DND-41 (cell line): ENCODE measurements around the gene KERA.

Source experiments
- ATAC-seq: fragments of 200-7000 bp; cut with Tn5 transposase; 3 replicates; pipeline ENCODE4 v1.9.1; 2021; ENCODE audit warnings: low read depth; ENCODE audit not compliant: insufficient read depth
- DNase-seq: peaks from one replicate; pipeline ENCODE4 v3.0.0-alpha.2; 2020
- H2AFZ ChIP-seq: 2 replicates; pipeline ENCODE4 v1.6.0; 2012; ENCODE audit warnings: low read depth, low read length
- H3K27ac ChIP-seq: 2 replicates; pipeline ENCODE4 v1.5.1; 2012; ENCODE audit warnings: low read length, inconsistent platforms
- H3K27me3 ChIP-seq: fragments of 200-600 bp; sonication (generic); 2 replicates; pipeline ENCODE4 v1.6.0; 2012; ENCODE audit warnings: low read length, mild to moderate bottlenecking, inconsistent platforms; ENCODE audit not compliant: insufficient read depth, poor library complexity
- H3K36me3 ChIP-seq: 2 replicates; pipeline ENCODE4 v1.5.1; 2012; ENCODE audit warnings: low read length, inconsistent platforms; ENCODE audit not compliant: insufficient read depth
- H3K4me1 ChIP-seq: 2 replicates; pipeline ENCODE4 v1.5.1; 2012; ENCODE audit warnings: mild to moderate bottlenecking, low read length; ENCODE audit not compliant: insufficient read depth
- H3K4me2 ChIP-seq: 2 replicates; pipeline ENCODE4 v1.6.0; 2012; ENCODE audit warnings: mild to moderate bottlenecking, moderate library complexity, low read length, inconsistent platforms; ENCODE audit not compliant: insufficient read depth
- H3K4me3 ChIP-seq, 2 experiments: fragments of 200-600 bp in 1 of 2; shearing (Covaris generic) in 1 of 2; 2 replicates each; pipeline ENCODE4 v1.5.1; 2012 to 2016; ENCODE audit warnings: inconsistent platforms in 2 of 2, low read length in 2 of 2, mild to moderate bottlenecking in 2 of 2, low read depth in 1 of 2, moderate library complexity in 1 of 2
- H3K79me2 ChIP-seq: 2 replicates; pipeline ENCODE4 v1.6.0; 2012; ENCODE audit warnings: low read length, inconsistent platforms; ENCODE audit not compliant: insufficient read depth
- H3K9ac ChIP-seq: 2 replicates; pipeline ENCODE4 v1.6.0; 2012; ENCODE audit warnings: low read depth, mild to moderate bottlenecking, inconsistent platforms, low read length, moderate library complexity
- H3K9me3 ChIP-seq: 2 replicates; pipeline ENCODE4 v1.5.1; 2012; ENCODE audit warnings: low read length, moderate library complexity, mild to moderate bottlenecking, inconsistent platforms; ENCODE audit not compliant: insufficient read depth, severe bottlenecking
- H4K20me1 ChIP-seq: 2 replicates; pipeline ENCODE4 v1.6.0; 2012; ENCODE audit warnings: low read length; ENCODE audit not compliant: insufficient read depth
- CTCF ChIP-seq: IDR thresholded peaks from 2 replicates; pipeline ENCODE4 v1.5.1; 2012; ENCODE audit warnings: borderline replicate concordance, low read length, moderate library complexity, mild to moderate bottlenecking; ENCODE audit not compliant: poor library complexity, severe bottlenecking; ENCODE audit errors: extremely low read depth
- EZH2 ChIP-seq: IDR thresholded peaks from 3 replicates; pipeline ENCODE4 v1.6.1; 2012; ENCODE audit warnings: borderline replicate concordance, low read depth, mild to moderate bottlenecking, moderate library complexity, low read length, inconsistent platforms; ENCODE audit not compliant: severe bottlenecking

Gene KERA

GRCh38 chr12:91100906-91101305 lies 43.1 kb upstream of the KERA start:
- DNase-seq (no peak), ATAC-seq (no peak)
- Histone ChIP-seq H3K79me2 (no peaks in the 10 kb centered on the region), H3K27me3 (no peaks in the 10 kb centered on the region), H3K27ac (no peak overlapping the region), H3K4me3 (no peak overlapping the region), H3K9me3 (no peaks in the 10 kb centered on the region), H4K20me1 (no peaks in the 10 kb centered on the region), H3K4me1 (no peaks in the 10 kb centered on the region), H2AFZ (no peak overlapping the region), H3K9ac (no peak overlapping the region), H3K36me3 (no peaks in the 10 kb centered on the region), H3K4me2 (no peak overlapping the region)
- no peak for TF ChIP-seq CTCF
- no peak for TF ChIP-seq EZH2

GRCh38 chr12:91099836-91100235 lies 42.0 kb upstream of the KERA start:
- Histone ChIP-seq H3K9me3 (no peaks in the 10 kb centered on the region), H3K4me1 (no peaks in the 10 kb centered on the region), H2AFZ (no peak overlapping the region), H3K79me2 (no peaks in the 10 kb centered on the region), H3K4me2 (no peak overlapping the region), H3K27ac (no peak overlapping the region), H4K20me1 (no peaks in the 10 kb centered on the region), H3K4me3 (no peak overlapping the region), H3K36me3 (no peaks in the 10 kb centered on the region), H3K27me3 (no peaks in the 10 kb centered on the region), H3K9ac (no peak overlapping the region)
- DNase-seq (no peak), ATAC-seq (no peak)
- TF ChIP-seq CTCF (no peak), EZH2 (no peak)

- H3K27ac ChIP-seq = no peak overlapping the region
- H3K9ac ChIP-seq = no peak overlapping the region
- TF ChIP-seq CTCF (no peak), EZH2 (no peak)
- H3K4me3 ChIP-seq = no peak overlapping the region
- H3K4me2 ChIP-seq = no peak overlapping the region
- H3K4me1 ChIP-seq = no peaks in the 10 kb centered on the region
- H3K9me3 ChIP-seq = no peaks in the 10 kb centered on the region
- ATAC-seq (no peak), DNase-seq (no peak)
- H4K20me1 ChIP-seq = no peaks in the 10 kb centered on the region
- no peaks in the 10 kb centered on the region for H3K36me3 ChIP-seq
- no peaks in the 10 kb centered on the region for H3K79me2 ChIP-seq
- H3K27me3 ChIP-seq = no peaks in the 10 kb centered on the region
- H2AFZ ChIP-seq = no peak overlapping the region
Observed at GRCh38 chr12:91099341-91099740, 41.5 kb upstream of the KERA start.

- H3K4me2 ChIP-seq = no peak overlapping the region
- H4K20me1 ChIP-seq = no peaks in the 10 kb centered on the region
- H2AFZ ChIP-seq = no peak overlapping the region
- H3K4me3 ChIP-seq = no peak overlapping the region
- H3K36me3 ChIP-seq = no peaks in the 10 kb centered on the region
- H3K9ac ChIP-seq = no peak overlapping the region
- no peaks in the 10 kb centered on the region for H3K4me1 ChIP-seq
- no peak for TF ChIP-seq CTCF
- no peak for TF ChIP-seq EZH2
- no peaks in the 10 kb centered on the region for H3K9me3 ChIP-seq
- ATAC-seq (no peak), DNase-seq (no peak)
- no peak overlapping the region for H3K27ac ChIP-seq
- H3K79me2 ChIP-seq = no peaks in the 10 kb centered on the region
- no peaks in the 10 kb centered on the region for H3K27me3 ChIP-seq
Observed at GRCh38 chr12:91098941-91099340, 41.1 kb upstream of the KERA start.
